ENCODE data around the gene SUN2. TPM values are rescaled to one million over a fixed set of nuclear protein-coding genes. Genes with fewer than 3 reads are reported as not detected.
A peak's percentile ranks its signal among the peaks of the same experiment; 100 is the strongest.

Gene SUN2
- total and polyA plus RNA-seq, 9 of the 15 experiments (the other 6 are each of a cell fraction or from before 2014, with no cell fraction given), result 0.11 to 42.6 (median 16.7) TPM

DNA sequence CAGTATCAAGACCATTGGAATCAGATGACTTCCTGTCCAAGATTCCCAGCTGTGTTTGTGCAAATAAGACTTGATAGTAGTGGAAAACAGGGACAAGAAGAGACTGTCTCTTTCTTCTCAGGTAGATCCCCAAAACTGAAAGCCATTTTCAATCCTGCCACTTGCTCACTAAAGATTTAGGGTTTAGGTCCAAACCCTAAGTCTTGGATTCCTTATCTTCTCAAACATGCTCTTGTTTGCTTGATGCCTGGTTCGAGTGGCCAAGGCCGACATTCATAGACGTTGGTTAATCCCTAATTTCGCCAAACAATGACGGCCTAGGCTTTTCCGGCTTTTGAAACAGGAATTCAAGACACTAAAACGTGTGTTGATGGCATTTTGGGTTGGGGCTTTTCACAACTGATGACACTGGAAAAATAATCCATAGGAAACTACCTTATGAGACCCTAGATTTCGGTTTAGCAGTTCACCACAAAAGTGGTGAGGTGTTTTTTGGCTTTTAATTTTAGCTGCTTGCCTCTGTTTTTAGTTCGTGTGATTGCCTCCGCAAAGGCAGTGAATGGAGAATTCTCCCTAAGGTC is 51.1 kb downstream of the SUN2 start:
- Histone ChIP-seq H3K27ac (ENCODE audit: extremely low read depth, low read depth, low read length) (peak overlapping the region; percentile 91), H3K27me3 (ENCODE audit: control insufficient read depth in 2 of 2, insufficient read depth in 2 of 2, low read length in 2 of 2) (no peaks in the 10 kb centered on the region), H3K9me1 (ENCODE audit: control insufficient read depth, insufficient read depth, low read length) (no peaks in the 10 kb centered on the region), H3K4me1 (replicated peaks in 1 of 2; ENCODE audit: control insufficient read depth in 2 of 2, insufficient read depth in 2 of 2, low read length in 2 of 2) (peaks cover 32 to 33% of the 10 kb centered on the region in 2 experiments; a peak in 4 of 5 replicates), H4K20me1 (replicated peaks; ENCODE audit: control insufficient read depth, insufficient read depth, low read length) (peaks cover 18% of the 10 kb centered on the region), H3K79me2 (ENCODE audit: control insufficient read depth, insufficient read depth, low read length) (peaks cover 55% of the 10 kb centered on the region), H3K4me3 (peak overlapping the region; percentile 3; the same call in 1 of the 2 replicates), H3K4me2 (ENCODE audit: insufficient read depth, low read length) (peak overlapping the region; percentile 69), H3K36me3 (ENCODE audit: control insufficient read depth, insufficient read depth, low read length) (peaks cover 17% of the 10 kb centered on the region; the same call in 2 of the 3 replicates), H2AFZ (ENCODE audit: low read depth, low read length) (peak overlapping the region; percentile 64), H3K9ac (ENCODE audit: insufficient read depth in 1 of 2, low read depth in 2 of 2, low read length in 2 of 2) (peak overlapping the region; percentile 41 to 68; a peak in 3 of 4 replicates), H3K9me3 (replicated peaks; ENCODE audit: control insufficient read depth, insufficient read depth, low read depth, low read length) (no peaks in the 10 kb centered on the region)
- POLR2A ChIA-PET, result interaction anchor here (0.5 to 1.1 kb wide), 3 partner anchors 23 to 31 kb away, joined by 3 to 6 read pairs (median 4); partner anchors contain the start of gene TOMM22
- FAIRE-seq (no peak), DNase-seq (ENCODE audit: extremely low read depth in 1 of 4, low spot score in 3 of 4) (peak in 1 of 4 experiments; percentile 34), ATAC-seq (no peak)
- CTCF ChIA-PET (ENCODE audit: low intra/inter-chr PET ratio), result no interaction called here
- in situ Hi-C loops (cut with MboI) (no loop called here), intact Hi-C loops (cut with micrococcal nuclease) (no loop called here)
- TSS peak; percentile 38 for BruUV-seq (replicated peaks)
- WGBS (ENCODE audit: insufficient coverage, low coverage, missing lambda C conversion rate), result 0% methylated on average over 8 of the region's 10 CpGs
- TF ChIP-seq, protein P1, sequence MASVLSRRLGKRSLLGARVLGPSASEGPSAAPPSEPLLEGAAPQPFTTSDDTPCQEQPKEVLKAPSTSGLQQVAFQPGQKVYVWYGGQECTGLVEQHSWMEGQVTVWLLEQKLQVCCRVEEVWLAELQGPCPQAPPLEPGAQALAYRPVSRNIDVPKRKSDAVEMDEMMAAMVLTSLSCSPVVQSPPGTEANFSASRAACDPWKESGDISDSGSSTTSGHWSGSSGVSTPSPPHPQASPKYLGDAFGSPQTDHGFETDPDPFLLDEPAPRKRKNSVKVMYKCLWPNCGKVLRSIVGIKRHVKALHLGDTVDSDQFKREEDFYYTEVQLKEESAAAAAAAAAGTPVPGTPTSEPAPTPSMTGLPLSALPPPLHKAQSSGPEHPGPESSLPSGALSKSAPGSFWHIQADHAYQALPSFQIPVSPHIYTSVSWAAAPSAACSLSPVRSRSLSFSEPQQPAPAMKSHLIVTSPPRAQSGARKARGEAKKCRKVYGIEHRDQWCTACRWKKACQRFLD (CRISPR knock-in tag; IDR thresholded peaks at IDR 0.05), result 0 out of 2 replicates have a peak, but pooled peaks have one; percentile 55
- TF ChIP-seq RAD21 (CRISPR knock-in tag; conservative IDR thresholded peaks at IDR 0.05 in 1 of 2, IDR thresholded peaks at IDR 0.05 in 1 of 2) (0 out of 4 replicates have a peak, but pooled peaks of 1 of the 2 experiments have one; percentile 2), PHF20 (IDR thresholded peaks at IDR 0.05; ENCODE audit: partially characterized antibody) (peak; percentile 9), BACH1 (tag; IDR thresholded peaks at IDR 0.05) (peak; percentile 49; the same call in 1 of the 2 replicates), CEBPG (CRISPR knock-in tag; IDR thresholded peaks at IDR 0.05) (0 out of 2 replicates have a peak, but pooled peaks have one; percentile 33), CEBPG (tag; conservative IDR thresholded peaks at IDR 0.05 in 1 of 2, IDR thresholded peaks at IDR 0.05 in 1 of 2) (no peak)
- TF ChIP-seq, protein P2, sequence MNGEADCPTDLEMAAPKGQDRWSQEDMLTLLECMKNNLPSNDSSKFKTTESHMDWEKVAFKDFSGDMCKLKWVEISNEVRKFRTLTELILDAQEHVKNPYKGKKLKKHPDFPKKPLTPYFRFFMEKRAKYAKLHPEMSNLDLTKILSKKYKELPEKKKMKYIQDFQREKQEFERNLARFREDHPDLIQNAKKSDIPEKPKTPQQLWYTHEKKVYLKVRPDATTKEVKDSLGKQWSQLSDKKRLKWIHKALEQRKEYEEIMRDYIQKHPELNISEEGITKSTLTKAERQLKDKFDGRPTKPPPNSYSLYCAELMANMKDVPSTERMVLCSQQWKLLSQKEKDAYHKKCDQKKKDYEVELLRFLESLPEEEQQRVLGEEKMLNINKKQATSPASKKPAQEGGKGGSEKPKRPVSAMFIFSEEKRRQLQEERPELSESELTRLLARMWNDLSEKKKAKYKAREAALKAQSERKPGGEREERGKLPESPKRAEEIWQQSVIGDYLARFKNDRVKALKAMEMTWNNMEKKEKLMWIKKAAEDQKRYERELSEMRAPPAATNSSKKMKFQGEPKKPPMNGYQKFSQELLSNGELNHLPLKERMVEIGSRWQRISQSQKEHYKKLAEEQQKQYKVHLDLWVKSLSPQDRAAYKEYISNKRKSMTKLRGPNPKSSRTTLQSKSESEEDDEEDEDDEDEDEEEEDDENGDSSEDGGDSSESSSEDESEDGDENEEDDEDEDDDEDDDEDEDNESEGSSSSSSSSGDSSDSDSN (IDR thresholded peaks at IDR 0.05; ENCODE audit: borderline replicate concordance in 1 of 2, low read depth in 2 of 2, low read length in 2 of 2), result 0 out of 4 replicates have a peak, but pooled peaks of 1 of the 2 experiments have one; percentile 1
